SK-N-DZ (cell line): ENCODE measurements around the gene HNRNPAB. TPM values are rescaled to one million over a fixed set of nuclear protein-coding genes. Genes with fewer than 3 reads are reported as not detected.

ENCODE experiments used
- DNase-seq: peaks from one replicate; pipeline ENCODE4 v3.0.0-alpha.2; 2015; ENCODE audit warnings: low spot score
- polyA plus RNA-seq, 2 experiments: library from polyadenylated mRNA; depleted of rRNA; stranded (reverse); fragments of >200 nt; gene quantifications; 2 replicates each; pipeline ENCODE4 v1.2.3, GENCODE V29; 2014

The HNRNPAB gene
- 198 and 227 TPM in 2 replicates for polyA plus RNA-seq (2014; cell fraction: cytosol; rRNA removed)
- polyA plus RNA-seq (2014; cell fraction: nucleus; rRNA removed): 117 and 183 TPM in 2 replicates

- DNase-seq: peak; percentile 94
Observed at GRCh38 chr5:178204182-178204934, at the start of gene HNRNPAB. TSS of gene HNRNPAB (plus strand) at chr5:178204533. CDS start at chr5:178204838, 305 bp downstream.

GRCh38 chr5:178155065-178155464 lies 49.3 kb upstream of the HNRNPAB start:
- no peak for DNase-seq

GRCh38 chr5:178160176-178160575 lies 44.2 kb upstream of the HNRNPAB start:
- DNase-seq: no peak

DNA sequence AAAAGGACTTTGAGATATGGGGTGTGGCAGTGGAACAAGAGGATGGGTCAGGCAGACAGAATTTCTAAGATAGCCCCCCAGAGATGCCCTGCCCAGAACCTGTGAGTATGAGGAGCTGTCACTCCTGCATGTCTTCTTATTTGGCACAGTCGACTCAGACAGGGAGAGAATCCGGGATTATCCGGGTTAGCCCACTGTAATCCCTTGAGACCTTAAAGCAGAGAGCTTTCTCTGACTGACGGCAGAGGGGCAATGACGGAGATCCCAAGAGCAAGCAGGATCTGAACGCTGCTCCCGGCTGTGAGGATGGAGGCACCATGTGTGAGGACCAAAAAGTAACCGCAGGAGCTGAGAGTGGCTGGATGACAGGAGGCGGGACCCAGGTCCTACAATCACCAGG lies 41.9 kb upstream of the HNRNPAB start:
- no peak for DNase-seq

- peak; percentile 80 for DNase-seq
Observed at GRCh38 chr5:178163772-178164735, 40.3 kb upstream of the HNRNPAB start.

- no peak for DNase-seq
Observed at GRCh38 chr5:178165581-178165980, 38.8 kb upstream of the HNRNPAB start.

DNA sequence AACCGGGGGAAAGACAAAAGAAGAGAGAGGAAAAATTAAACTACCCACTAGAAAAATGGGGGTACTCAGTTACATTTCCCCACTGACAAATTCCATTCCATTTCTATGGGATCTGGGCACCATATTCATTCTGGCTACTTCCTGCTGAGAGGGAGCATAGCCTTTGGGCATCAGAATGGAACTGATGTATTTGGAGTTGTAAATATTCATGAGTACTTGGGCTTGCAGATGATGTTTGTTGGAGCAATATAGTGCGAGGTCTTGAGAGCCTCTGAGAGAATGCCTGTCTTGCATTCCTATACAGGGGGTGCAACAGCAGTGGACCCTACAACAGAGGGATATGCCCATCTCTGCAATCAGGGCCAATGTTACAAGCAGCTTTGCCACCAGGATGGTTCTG lies 33.9 kb upstream of the HNRNPAB start:
- DNase-seq: no peak

DNA sequence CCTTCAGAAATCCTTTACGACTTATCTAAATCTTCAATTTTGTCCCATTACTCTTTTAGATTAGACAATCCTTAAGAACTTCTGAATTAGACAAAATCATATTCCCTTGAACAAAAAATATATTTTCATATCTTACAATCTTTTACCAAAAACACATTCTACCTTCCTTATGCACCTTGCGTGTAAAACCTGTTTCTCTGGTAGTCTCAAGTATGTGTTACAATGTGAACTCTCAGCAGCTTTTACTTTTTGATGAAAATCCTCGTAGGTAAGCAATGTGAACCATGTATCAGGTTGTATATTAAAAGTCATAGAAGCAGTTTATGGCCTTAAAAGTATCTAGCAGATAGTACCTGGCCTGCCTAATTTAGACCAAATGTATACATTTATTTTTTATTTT lies 29.9 kb upstream of the HNRNPAB start:
- no peak for DNase-seq

DNA sequence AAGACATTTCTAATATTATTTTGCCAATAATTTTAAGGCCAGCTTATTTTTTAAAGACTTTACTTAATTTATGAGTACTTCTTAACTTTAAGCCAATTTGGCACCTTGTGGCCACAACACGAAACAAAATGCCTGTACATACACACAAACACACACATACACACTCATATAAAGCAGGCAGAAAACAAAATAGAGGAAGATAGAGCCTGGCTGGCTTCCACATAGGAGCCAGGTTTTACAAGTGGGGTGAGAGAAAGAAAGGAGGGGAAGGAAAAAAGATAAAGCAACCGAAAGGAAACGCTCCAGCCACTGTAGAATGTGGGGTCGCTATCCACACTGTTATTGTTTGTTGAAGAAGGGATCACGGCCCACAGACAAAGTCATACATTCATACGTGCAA lies 27.5 kb upstream of the HNRNPAB start:
- DNase-seq: no peak

- DNase-seq: no peak
Observed at GRCh38 chr5:178177569-178177968, 26.8 kb upstream of the HNRNPAB start.

DNA sequence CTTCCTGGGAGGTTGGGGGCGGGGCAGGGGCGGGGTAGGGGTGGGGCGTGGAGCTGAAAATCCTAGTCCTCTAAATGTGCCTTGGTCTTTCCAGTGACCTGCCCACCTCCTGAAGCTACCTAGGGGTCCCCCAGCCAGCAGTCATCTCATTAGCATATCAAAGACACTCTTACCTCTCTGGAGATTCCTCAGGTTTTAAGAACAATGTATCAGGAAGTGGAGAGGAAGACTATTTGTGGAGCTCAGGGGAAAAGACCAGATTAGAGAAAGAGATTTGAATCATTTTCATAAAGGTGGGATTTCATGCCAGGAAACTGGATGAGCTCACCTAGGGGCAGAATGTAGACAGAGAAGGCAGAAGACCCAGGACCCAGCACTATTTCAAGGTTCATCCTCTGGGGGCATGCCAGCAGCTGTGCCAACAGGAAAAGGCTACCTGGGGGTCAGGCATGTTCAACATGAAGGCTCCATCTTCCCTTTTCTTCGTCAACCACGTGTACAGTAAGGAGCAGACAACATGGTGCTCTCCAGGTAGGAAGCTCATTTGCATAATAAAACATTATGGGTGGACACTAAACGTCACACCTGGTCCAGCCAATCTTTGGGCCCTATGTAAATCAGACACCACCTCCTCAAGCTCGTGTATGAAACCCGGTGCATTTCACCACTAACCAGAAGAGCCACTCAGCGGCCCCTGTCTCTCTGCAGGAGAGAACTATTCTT lies 24.0 kb upstream of the HNRNPAB start:
- no peak for DNase-seq

DNA sequence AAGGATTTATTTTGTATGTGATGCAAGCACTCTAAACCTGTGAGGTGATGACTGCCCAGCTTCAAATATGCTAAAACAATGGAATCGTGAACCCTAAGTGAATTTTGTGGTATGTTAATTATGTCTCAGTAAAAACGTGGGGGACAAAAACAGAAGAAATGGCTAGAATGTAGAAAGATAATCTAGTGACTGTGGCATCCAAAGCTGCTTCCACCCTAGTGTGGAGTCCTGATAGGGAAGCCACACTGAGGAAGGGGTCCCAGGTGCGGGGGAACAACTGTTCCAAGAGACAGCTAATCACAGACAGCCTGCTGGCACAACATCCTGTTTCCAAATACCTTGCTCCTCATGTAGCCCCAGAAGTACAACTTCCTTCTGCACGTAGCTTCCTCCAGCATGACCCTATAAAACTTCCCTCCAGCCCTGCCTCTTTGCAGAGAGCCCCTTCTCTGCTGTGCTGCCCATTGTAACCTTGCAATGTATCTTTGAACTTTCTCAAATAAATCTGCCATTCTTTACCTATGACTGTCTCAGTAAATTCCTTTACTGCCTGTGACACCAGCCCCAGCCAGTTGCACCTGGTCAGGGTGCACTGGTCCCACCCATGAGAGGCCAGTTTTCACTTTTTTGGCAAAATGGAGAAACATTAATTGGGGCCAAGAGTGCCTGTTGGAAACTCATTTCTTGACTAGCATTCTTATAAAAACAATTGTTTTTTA lies 22.0 kb upstream of the HNRNPAB start:
- no peak for DNase-seq

- no peak for DNase-seq
Observed at GRCh38 chr5:178186427-178186826, 17.9 kb upstream of the HNRNPAB start.

- no peak for DNase-seq
Observed at GRCh38 chr5:178187014-178187413, 17.3 kb upstream of the HNRNPAB start, which contains the start of gene GMCL2. TSS of gene GMCL2 (minus strand) at chr5:178187371. CDS start at chr5:178187299, 72 bp downstream.

DNA sequence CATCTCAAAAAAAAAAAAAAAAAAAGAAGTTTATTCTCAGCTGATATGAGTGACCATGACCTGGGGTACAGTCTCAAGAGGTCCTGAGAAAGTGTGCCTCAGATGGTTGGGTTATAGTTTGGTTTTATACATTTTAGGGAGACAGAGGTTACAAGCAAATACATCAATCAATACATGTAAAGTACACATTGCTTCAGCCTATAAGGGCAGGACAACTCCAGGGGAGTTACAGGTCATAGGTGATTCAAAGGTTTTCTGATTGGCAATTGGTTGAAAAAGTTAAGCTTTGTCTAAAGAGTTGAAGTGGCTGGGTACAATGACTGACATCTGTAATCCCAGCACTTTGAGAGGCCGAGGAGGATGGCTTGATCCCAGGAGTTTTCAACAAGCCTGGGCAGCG lies 14.9 kb upstream of the HNRNPAB start:
- no peak for DNase-seq

DNA sequence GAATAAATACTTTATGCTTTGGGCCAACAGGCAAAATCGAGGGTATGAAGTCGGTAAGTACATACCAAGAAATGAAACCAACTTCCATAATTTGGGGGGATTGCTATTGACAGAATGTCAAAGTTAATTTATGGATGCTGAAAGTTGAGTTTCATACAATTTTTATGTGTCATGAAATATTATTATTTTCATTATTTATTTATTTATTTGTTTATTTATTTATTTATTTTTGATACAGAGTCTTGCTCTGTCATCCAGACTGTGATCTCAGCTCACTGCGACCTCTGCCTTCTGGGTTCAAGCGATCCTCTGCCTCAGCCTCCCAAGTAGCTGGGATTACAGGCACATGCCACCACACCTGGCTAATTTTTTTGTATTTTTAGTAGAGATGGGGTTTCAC lies 12.7 kb upstream of the HNRNPAB start:
- no peak for DNase-seq

GRCh38 chr5:178192244-178192643 lies 12.1 kb upstream of the HNRNPAB start:
- DNase-seq: no peak

DNA sequence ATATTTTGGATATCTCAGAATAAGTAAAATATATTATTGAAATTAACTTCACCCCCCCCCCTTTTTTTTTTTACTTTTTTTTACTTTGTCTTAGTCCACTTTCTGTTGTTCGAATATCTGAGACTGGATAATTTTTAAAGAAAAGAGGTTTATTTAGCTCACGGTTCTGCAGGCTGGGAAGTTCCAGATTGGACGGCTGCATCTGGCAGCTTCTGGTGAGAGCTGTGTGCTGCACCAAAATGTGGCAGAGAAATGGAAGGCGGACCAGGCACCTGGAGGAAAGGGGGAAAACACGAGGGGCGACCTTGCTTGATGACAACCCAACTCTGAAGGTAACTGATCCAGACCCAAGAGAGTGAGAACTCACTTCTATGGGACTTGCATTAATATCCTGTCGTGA lies 11.5 kb upstream of the HNRNPAB start:
- DNase-seq: no peak

DNA sequence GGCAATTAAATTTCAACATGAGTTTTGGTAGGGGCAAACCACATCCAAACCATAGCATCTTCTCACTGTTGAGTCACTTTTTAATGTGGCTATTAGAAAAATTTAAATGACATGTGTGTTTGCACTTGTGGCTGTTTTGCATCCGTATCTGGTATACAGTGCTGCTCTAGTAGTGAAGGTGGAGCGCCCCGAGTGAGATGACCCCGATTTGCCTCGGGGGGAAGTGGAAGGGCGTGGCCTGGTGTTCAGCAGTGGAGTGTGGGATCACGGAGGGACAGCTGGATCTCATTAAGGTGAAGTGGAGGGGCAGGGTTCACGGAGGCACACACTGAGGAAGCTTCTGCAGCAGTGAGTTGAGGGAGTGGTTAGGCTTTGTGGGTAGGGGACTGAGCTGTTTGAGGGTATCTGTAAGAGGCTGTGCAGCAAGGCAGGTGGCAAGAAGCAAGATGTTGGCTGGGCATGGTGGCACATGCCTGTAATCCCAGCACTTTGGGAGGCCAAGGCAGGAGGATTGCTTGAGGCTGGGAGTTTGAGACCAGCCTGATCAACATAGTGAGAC lies 11.0 kb upstream of the HNRNPAB start:
- DNase-seq: no peak

DNA sequence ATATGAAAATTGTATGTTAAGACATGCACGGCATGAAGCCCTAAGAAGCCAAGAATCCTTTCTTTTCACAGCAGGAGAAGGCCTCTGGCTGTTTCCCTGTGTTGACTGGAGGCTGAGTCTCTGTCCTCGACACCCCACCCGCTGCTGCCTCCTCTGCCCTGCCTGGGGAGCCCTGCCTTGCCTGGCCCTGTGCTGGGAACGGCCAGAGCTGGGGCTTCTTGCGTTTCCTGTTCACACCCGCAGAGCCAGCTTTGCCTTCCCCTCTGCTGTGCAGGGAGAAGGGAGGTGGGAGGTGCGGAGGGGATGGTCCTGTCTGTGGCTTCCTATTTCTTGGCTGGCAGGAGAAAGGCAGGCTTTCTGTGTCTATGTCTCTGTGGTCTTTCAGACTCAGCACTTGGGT lies 10.3 kb upstream of the HNRNPAB start:
- DNase-seq: no peak
